Glutamatergic neuron (in vitro differentiated cells): ENCODE data around the gene APBB1IP. TPM values are rescaled to one million over a fixed set of nuclear protein-coding genes. Genes with fewer than 3 reads are reported as not detected.

ENCODE experiments used
- DNase-seq: peaks from one replicate; pipeline ENCODE4 v3.0.0; 2022
- H3K27ac Mint-ChIP-seq: one replicate; pipeline ENCODE4 v1.8.0; 2020; ENCODE audit warnings: mild to moderate bottlenecking, mixed read lengths, inconsistent platforms; ENCODE audit not compliant: unreplicated experiment
- H3K27me3 Mint-ChIP-seq: one replicate; pipeline ENCODE4 v1.8.0; 2020; ENCODE audit warnings: mild to moderate bottlenecking, moderate library complexity, mixed read lengths, inconsistent platforms; ENCODE audit not compliant: unreplicated experiment
- H3K36me3 Mint-ChIP-seq: one replicate; pipeline ENCODE4 v1.8.0; 2020; ENCODE audit warnings: mild to moderate bottlenecking, mixed read lengths, inconsistent platforms; ENCODE audit not compliant: unreplicated experiment
- H3K4me1 Mint-ChIP-seq: one replicate; pipeline ENCODE4 v1.8.0; 2020; ENCODE audit warnings: mild to moderate bottlenecking, low read depth, mixed read lengths, inconsistent platforms; ENCODE audit not compliant: unreplicated experiment
- H3K4me3 Mint-ChIP-seq: one replicate; pipeline ENCODE4 v1.8.0; 2020; ENCODE audit warnings: mild to moderate bottlenecking, mixed read lengths, inconsistent platforms; ENCODE audit not compliant: unreplicated experiment
- H3K9me3 Mint-ChIP-seq: one replicate; pipeline ENCODE4 v1.8.0; 2020; ENCODE audit warnings: mild to moderate bottlenecking, moderate library complexity, mixed read lengths, inconsistent platforms; ENCODE audit not compliant: unreplicated experiment
- total RNA-seq: library from RNA; stranded (reverse); fragmentation: NEBNext Ultra II Directional; extraction: Animal tissue kit (Norgen Biotek cat#: 25700); gene quantifications from one replicate; pipeline ENCODE4 v1.2.1, GENCODE V29; 2021; ENCODE audit not compliant: unreplicated experiment
- TF ChIP-seq, protein P1 (sequence below): fragments of 200-600 bp; sonication (generic); IDR thresholded peaks from one replicate; pipeline ENCODE4 v1.5.0; 2021; ENCODE audit not compliant: partially characterized antibody, unreplicated experiment

Gene APBB1IP
- total RNA-seq, 1 donor from 2014 or later: not detected

DNA sequence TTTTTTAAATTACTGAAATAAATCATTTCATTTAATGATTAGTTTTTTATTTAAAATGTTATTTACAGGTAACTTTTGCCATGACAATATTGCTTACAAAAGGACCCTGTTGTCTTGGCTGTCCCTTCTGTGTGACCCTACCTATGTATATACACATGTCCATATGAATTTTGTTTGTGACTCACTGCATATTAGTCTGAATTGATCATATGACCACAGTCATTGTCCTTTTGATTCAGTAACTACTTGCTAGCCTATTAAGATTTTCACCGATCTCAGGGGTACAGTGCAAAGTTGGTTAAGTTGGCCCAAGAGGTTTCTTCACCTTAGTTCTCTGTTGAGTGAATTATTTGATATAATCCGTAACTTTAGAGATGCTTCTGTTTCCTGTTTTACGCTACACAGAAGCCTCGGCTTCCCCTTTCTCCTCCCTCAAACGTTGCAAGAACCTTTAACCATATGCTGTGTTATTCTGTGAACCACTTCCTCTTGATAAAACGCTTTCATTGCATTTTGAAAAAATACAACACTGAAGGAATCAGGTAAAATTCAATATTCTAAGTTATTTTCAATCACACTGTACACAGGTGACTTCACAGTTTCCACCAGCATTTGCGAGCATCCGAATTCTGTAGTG is 43.9 kb downstream of the APBB1IP start:
- Mint-ChIP-seq H3K9me3 (no peaks in the 10 kb centered on the region), H3K27ac (no peak overlapping the region), H3K4me3 (no peak overlapping the region)

GRCh38 chr10:26483554-26483953 is 45.4 kb downstream of the APBB1IP start:
- Mint-ChIP-seq H3K27me3 (no peaks in the 10 kb centered on the region), H3K27ac (no peak overlapping the region), H3K36me3 (no peaks in the 10 kb centered on the region), H3K9me3 (no peaks in the 10 kb centered on the region), H3K4me3 (no peak overlapping the region), H3K4me1 (no peaks in the 10 kb centered on the region)
- no peak for DNase-seq
- TF ChIP-seq, protein P1, sequence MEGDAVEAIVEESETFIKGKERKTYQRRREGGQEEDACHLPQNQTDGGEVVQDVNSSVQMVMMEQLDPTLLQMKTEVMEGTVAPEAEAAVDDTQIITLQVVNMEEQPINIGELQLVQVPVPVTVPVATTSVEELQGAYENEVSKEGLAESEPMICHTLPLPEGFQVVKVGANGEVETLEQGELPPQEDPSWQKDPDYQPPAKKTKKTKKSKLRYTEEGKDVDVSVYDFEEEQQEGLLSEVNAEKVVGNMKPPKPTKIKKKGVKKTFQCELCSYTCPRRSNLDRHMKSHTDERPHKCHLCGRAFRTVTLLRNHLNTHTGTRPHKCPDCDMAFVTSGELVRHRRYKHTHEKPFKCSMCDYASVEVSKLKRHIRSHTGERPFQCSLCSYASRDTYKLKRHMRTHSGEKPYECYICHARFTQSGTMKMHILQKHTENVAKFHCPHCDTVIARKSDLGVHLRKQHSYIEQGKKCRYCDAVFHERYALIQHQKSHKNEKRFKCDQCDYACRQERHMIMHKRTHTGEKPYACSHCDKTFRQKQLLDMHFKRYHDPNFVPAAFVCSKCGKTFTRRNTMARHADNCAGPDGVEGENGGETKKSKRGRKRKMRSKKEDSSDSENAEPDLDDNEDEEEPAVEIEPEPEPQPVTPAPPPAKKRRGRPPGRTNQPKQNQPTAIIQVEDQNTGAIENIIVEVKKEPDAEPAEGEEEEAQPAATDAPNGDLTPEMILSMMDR: no peak

More for the DNA sequence above, 43.9 kb downstream of the APBB1IP start:
- DNase-seq: no peak
- Mint-ChIP-seq H3K27me3 (peaks cover 2% of the 10 kb centered on the region), H3K36me3 (no peaks in the 10 kb centered on the region), H3K4me1 (no peaks in the 10 kb centered on the region)
- TF ChIP-seq, protein P1: no peak

- Mint-ChIP-seq H3K27ac (no peak overlapping the region), H3K9me3 (no peaks in the 10 kb centered on the region), H3K4me1 (no peaks in the 10 kb centered on the region), H3K36me3 (no peaks in the 10 kb centered on the region), H3K4me3 (no peak overlapping the region), H3K27me3 (no peaks in the 10 kb centered on the region)
- TF ChIP-seq, protein P1: no peak
- DNase-seq: no peak
Measured at GRCh38 chr10:26485150-26485941, 47.2 kb downstream of the APBB1IP start.

- H3K27me3 Mint-ChIP-seq: no peaks in the 10 kb centered on the region
- DNase-seq: no peak
- no peaks in the 10 kb centered on the region for H3K4me1 Mint-ChIP-seq
- TF ChIP-seq, protein P1: no peak
- no peaks in the 10 kb centered on the region for H3K9me3 Mint-ChIP-seq
- H3K36me3 Mint-ChIP-seq: no peaks in the 10 kb centered on the region
- no peak overlapping the region for H3K27ac Mint-ChIP-seq
- no peak overlapping the region for H3K4me3 Mint-ChIP-seq
Measured at GRCh38 chr10:26486304-26486703, 48.2 kb downstream of the APBB1IP start.
